ENCODE data around the gene NTSR2. TPM values are rescaled to one million over a fixed set of nuclear protein-coding genes. Genes with fewer than 3 reads are reported as not detected.

Gene NTSR2
- total RNA-seq, 3 donors from 2014 or later, result not detected

DNA sequence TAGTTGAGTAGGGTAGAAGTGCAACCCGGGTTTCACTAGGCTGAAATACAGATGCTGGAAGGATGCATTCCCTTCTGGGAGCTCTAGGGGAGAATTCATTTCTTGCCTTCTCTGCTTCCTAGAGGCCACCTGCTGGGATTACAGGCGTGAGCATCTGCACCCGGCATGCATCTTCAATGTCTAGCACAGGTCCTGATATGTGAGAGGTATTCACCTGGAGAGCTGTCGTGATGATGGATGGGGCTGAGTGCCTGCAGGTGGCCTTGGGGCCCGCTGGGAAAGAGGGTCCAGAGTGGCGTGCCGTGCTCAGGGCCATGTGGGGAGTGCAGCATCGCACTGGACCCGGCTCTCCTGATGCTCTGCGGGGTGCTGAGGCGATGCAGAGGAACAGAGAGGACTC is 6.6 kb upstream of the NTSR2 start:
- intact Hi-C loops (cut with DNase I, micrococcal nuclease), result no loop called here
- no peaks in the 10 kb centered on the region for H3K9me3 ChIP-seq
- no peak for DNase-seq
- H3K36me3 ChIP-seq (ENCODE audit: low read depth), result no peaks in the 10 kb centered on the region
- H3K4me3 ChIP-seq, result no peak overlapping the region
- H3K4me1 ChIP-seq (ENCODE audit: low read depth), result no peaks in the 10 kb centered on the region
- ATAC-seq, result no peak
- TF ChIP-seq, protein P1, sequence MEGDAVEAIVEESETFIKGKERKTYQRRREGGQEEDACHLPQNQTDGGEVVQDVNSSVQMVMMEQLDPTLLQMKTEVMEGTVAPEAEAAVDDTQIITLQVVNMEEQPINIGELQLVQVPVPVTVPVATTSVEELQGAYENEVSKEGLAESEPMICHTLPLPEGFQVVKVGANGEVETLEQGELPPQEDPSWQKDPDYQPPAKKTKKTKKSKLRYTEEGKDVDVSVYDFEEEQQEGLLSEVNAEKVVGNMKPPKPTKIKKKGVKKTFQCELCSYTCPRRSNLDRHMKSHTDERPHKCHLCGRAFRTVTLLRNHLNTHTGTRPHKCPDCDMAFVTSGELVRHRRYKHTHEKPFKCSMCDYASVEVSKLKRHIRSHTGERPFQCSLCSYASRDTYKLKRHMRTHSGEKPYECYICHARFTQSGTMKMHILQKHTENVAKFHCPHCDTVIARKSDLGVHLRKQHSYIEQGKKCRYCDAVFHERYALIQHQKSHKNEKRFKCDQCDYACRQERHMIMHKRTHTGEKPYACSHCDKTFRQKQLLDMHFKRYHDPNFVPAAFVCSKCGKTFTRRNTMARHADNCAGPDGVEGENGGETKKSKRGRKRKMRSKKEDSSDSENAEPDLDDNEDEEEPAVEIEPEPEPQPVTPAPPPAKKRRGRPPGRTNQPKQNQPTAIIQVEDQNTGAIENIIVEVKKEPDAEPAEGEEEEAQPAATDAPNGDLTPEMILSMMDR (IDR thresholded peaks at IDR 0.05), result no peak

DNA sequence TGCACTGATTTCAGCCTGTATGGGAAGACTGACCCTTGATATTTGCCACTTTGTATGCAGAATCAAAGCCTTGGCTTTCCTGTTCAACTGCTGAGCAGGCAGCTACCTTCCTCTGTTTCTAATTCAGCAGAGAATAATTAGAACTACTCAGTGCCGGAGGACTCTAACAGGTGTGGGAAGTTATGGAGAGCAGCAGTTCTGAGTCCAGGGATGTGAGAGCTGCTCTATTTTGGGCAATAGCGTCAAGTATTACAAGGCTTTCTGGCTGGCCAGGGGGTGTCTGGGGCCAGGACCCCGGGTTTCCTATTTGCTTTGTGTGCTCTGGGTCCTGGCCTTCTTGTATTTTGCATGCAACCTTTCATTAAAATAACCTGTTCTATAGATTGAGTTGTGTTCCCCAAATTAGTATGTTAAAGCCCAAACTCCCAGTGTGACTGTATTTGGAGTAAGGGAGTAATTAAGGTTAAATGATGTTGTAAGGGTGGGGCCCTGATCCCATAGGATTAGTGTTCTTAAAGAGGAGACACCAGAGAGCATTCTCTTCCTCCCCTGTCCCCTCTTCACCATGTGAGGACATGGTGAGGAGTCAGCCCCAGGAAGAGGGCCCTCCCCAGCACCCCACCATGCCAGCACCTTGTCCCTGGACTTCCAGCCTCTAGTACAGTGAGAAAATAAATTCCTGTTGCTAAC is 5.6 kb upstream of the NTSR2 start:
- TF ChIP-seq, protein P1 (IDR thresholded peaks at IDR 0.05), result no peak
- no peaks in the 10 kb centered on the region for H3K4me1 ChIP-seq (ENCODE audit: low read depth)
- no peaks in the 10 kb centered on the region for H3K9me3 ChIP-seq
- H3K36me3 ChIP-seq (ENCODE audit: low read depth), result no peaks in the 10 kb centered on the region
- ATAC-seq, result no peak
- intact Hi-C loops (cut with DNase I, micrococcal nuclease), result no loop called here
- DNase-seq, result no peak
- H3K4me3 ChIP-seq, result no peak overlapping the region

DNA sequence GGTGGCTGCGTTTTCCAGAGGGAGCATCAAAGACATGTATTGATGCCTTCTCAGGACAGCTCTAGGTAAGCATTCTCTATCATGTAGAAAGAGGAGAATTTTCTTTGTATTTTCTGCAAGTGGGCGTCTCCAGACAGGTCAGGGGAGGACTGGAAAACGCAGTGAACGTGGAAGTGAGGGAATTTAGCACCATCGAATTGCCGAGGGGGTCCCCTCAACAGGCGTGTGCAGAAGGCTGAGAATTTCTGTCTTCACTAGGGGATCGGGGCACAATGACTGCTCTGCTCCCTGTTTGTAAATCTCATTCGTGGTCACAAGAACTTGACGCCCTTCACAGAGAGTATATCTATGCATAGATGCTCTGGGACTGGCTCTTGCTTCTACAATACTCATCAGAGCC is 5.0 kb upstream of the NTSR2 start:
- Histone ChIP-seq H3K4me1 (ENCODE audit: low read depth) (peaks cover 2% of the 10 kb centered on the region), H3K4me3 (no peak overlapping the region), H3K9me3 (no peaks in the 10 kb centered on the region), H3K36me3 (ENCODE audit: low read depth) (no peaks in the 10 kb centered on the region)
- intact Hi-C loops (cut with DNase I, micrococcal nuclease), result no loop called here
- no peak for ATAC-seq
- TF ChIP-seq, protein P1 (IDR thresholded peaks at IDR 0.05), result no peak
- DNase-seq, result no peak

DNA sequence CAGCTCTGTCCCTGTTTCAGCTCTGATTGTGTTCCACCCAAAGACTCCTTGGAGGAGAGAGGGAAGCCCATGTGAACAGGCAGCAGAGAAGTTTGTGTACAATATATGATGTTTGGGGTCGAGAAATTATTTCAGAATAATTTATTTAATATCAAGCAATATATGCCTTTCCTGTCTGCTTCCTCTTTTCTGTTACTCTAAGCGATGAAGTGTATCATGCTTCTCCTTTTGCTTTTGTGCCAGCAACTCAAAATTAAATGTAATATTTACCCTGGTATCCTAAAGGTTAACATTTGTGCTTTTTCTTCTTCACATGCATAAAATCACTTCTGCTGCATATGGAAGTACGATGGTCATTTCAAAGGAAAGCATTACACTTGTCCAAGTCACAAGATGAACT is 2.4 kb upstream of the NTSR2 start:
- no peak for ATAC-seq
- Histone ChIP-seq H3K36me3 (ENCODE audit: low read depth) (no peaks in the 10 kb centered on the region), H3K9me3 (no peaks in the 10 kb centered on the region), H3K4me3 (no peak overlapping the region), H3K4me1 (ENCODE audit: low read depth) (peaks cover 3% of the 10 kb centered on the region)
- TF ChIP-seq, protein P1 (IDR thresholded peaks at IDR 0.05), result no peak
- no peak for DNase-seq
- intact Hi-C loops (cut with DNase I, micrococcal nuclease), result no loop called here

DNA sequence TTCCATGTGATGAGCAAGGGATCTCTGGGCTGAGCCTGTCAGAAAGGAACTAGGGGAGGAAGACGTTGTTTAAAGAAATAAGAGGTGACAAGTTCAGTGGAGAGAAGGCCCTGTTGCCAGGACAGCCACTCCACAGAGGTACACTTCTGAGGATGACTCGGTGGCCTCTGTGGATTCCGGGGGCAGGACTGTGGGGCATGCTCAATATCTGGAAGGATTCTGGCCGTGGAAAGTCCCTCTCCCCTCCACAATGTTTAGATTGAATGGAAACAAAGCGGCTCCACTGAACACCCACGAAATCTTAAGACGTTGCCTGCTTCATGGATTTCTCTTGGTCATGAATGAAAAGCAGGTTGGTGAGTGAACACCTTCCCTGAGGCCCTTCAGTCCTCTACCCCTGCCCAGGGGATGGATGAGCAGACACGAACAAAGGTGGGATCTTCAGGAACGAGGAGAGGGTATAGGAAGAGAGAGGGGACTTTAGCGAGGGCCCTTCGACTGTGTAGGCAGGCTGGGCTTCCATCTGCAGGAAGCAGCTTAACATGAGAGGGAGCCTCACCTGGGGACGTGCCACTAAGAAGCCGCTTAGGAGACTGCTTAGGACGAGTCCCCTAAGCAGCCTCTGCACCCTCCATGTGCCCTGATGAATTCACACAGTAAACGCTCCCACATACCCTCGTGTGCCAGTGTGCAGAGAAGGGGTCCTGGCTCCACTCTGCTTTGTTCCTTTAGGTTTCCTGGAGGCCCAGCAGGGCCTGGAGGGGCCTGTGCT is 1.9 kb downstream of the NTSR2 start:
- DNase-seq, result no peak
- no peak overlapping the region for H3K4me3 ChIP-seq
- TF ChIP-seq, protein P1 (IDR thresholded peaks at IDR 0.05), result no peak

More for the DNA sequence above, 1.9 kb downstream of the NTSR2 start:
- Histone ChIP-seq H3K4me1 (ENCODE audit: low read depth) (peaks cover 3% of the 10 kb centered on the region), H3K9me3 (no peaks in the 10 kb centered on the region), H3K36me3 (ENCODE audit: low read depth) (no peaks in the 10 kb centered on the region)
- intact Hi-C loops (cut with DNase I, micrococcal nuclease), result no loop called here
- ATAC-seq, result no peak

Measured in mucosa of descending colon (tissue), 3 donors.